ENCODE results near the gene COL11A1.

COL11A1 gene

GRCh38 chr1:102897557-102897956, 210.8 kb downstream of the COL11A1 start:
- DNase-seq (ENCODE audit: low read depth), result no peak

DNA sequence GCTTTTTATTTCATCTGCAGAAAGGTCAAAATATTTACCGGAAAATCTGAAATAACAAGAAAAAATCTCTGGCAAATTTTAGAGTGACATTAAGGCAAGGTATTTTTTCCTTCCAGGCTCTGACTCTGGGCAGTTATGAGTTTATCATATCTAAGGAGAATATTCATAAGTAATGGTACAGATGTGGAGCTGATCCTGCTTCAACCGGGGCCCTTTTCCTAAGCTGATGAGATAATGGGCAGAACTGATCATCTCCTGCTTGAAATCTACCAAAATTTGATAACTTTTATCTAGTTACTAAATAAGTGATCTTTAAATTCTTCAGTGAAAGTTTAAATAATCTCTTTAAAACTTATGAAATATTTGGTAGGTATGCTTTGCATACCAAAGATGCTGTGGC, 211.6 kb downstream of the COL11A1 start:
- no peak for DNase-seq (ENCODE audit: low read depth)

GRCh38 chr1:102896286-102896685, 212.0 kb downstream of the COL11A1 start:
- no peak for DNase-seq (ENCODE audit: low read depth)

GRCh38 chr1:102891868-102892625, 216.3 kb downstream of the COL11A1 start:
- DNase-seq (ENCODE audit: low read depth), result no peak

GRCh38 chr1:102886638-102887037, 221.7 kb downstream of the COL11A1 start:
- DNase-seq (ENCODE audit: low read depth), result no peak

- no peak for DNase-seq (ENCODE audit: low read depth)
Measured at GRCh38 chr1:102884238-102884637, 224.1 kb downstream of the COL11A1 start.

DNA sequence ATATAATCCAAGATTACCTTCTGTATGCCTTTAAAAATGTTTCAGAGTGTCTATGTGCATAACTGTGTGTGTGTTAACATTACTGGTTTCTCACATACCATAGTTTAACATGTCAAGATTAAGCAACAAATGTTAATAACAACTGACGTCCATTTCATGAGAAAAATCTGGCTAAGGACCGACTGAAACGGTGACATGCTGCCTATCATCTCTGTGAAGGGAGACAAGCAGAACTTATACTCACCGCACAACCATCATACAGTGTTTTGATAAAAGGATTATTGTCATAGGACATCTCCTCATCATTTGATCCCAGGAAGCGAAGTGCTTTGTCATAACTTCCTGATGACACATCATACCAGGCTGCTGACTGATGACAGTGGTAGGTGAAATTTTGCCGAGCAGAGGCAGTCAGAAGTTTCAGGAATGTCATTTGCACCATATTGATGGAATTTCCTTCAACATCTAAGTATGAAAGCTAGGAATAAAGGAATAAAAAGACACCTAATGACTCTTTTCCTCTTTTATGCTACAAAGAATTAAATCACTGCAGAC, 228.8 kb downstream of the COL11A1 start:
- no peak for DNase-seq (ENCODE audit: low read depth)

DNA sequence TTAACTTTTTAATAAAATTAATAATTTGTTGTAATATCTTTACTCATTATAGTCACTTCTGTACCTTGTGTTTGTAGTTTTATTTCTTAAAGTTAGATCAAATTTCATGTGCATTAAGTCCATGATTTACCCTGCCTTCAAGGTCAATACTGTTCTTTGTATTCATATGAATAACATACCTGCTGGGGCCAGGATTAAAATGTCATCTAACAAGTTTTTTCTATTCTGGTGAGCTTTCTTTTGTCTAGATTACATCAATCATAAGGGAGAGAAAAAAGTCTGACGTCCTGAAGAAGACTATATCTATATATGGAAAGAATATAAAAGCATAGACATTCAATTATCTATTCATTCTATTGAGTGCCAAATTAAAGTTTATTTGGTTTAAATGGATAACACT, 232.6 kb downstream of the COL11A1 start:
- DNase-seq (ENCODE audit: low read depth), result no peak

GRCh38 chr1:102872526-102872925, 235.8 kb downstream of the COL11A1 start:
- DNase-seq (ENCODE audit: low read depth), result no peak

DNA sequence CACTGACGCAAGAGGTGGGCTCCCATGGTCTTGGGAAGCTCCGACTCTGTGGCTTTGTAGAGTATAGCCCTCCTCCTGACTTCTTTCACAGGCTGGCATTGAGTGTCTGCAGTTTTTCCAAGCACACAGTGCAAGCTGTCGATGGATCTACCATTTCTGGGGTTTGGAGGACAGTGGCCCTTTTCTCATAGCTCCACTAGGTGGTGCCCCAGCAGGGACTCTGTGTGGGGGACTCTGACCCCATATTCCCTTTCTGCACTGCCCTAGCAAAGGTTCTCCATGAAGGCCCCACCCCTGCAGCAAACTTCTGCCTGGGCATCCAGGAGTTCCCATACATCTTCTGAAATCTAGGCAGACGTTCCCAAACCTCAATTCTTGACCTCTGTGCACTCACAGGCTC, 236.2 kb downstream of the COL11A1 start:
- DNase-seq (ENCODE audit: low read depth), result no peak

GRCh38 chr1:102863704-102864103, 244.6 kb downstream of the COL11A1 start:
- no peak for DNase-seq (ENCODE audit: low read depth)

GRCh38 chr1:102861247-102861646, 247.1 kb downstream of the COL11A1 start:
- DNase-seq (ENCODE audit: low read depth), result no peak

DNA sequence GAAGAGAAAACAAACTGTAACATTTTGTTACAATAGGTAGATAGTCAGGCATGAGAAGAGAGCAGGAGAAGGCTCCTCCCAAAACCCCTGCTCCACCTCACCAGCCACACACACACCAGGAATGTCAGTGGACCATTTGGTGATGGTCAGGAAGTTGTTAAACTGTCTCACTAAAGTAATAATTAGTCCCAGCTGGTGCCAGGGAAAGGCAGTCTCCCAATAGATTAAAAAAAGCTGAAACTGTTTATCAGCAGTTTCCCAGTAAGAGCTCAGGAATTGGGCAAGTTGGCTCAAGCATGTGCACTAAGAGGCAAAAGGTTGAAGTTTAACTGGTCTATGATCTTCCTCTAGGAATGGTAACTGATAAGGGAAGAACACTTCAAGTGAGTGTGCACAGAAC, 249.6 kb downstream of the COL11A1 start:
- no peak for DNase-seq (ENCODE audit: low read depth)

DNA sequence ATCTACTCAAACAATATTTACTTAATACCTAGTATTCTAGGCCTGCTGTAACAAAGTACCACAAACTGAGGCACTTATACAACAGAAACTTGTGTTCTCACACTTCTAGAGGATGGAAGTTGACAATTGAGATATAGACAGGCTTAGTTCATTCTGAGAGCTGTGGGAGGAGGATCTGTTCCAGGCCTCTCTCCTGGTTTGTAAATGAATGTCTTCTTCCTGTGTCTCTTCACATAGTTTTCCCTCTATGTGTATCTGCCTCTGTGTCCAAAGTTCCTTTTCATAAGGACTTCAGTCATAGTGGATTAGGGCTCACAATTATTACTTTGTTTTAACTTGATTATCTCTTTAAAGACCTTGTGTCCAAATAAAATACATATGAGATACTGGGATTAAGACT, 251.1 kb downstream of the COL11A1 start:
- DNase-seq (ENCODE audit: low read depth), result no peak

DNA sequence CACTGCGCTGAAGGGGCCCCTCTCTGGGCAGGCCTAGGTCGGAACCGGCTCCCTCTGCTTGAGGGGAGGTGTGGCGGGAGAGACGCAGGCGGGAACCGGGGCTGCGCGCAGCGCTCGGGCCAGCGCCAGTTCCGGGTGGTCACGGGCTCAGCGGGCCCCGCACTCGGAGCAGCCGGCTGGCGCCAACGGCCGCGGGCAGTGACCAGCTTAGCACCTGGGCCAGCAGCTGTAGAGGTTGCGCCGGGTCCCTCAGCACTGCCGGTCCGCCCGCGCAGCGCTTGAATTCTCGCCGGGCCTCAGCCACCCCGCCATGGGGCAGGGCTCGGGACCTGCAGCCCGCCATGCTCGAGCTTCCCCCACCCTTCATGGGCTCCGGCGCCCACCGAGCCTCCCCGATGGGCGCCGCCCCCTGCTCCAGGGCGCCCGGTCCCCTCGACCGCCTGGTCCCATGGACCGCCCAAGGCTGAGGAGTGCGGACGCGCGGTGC, 254.6 kb downstream of the COL11A1 start:
- DNase-seq (ENCODE audit: low read depth), result no peak

DNA sequence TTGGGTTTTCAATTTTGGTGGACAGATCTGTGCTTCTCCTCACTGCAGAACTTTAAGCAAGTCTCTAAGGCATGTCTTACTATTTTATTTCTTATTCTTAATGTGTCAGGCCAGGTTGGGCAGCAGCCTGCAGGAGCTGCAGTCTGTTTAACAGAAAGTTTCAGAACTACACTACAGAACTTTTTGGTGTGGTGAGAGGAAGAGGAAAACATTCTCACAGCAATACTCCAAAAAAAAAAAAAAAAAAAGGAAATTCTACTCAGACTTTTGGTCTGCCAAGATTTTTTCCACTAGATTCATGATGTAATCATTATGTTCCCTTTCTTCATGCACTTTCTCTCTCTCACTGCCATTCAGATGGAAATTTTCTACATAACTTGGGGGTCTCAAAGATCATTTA, 255.2 kb downstream of the COL11A1 start:
- no peak for DNase-seq (ENCODE audit: low read depth)

GRCh38 chr1:102852613-102853012, 255.7 kb downstream of the COL11A1 start:
- DNase-seq (ENCODE audit: low read depth), result no peak

DNA sequence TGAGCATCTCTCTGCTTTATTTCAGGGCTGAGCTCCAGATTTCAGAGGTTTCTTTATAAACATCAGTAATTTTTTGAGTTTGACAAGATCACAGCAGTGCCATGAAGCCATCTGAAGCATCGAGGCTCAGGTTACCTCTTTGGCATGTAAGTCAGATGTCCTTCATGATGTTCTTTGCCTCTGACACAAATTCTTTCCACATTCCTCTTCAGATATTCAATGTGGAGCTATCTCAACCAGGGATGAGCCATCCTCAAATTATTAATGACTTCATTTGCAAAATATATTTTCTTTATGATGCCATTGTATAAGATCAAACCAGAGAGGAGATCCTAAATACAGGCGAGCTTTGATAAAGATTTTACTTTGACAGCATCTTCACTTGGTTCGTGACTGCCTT, 256.7 kb downstream of the COL11A1 start:
- DNase-seq (ENCODE audit: low read depth), result no peak

GRCh38 chr1:102842606-102843005, 265.7 kb downstream of the COL11A1 start:
- DNase-seq (ENCODE audit: low read depth), result no peak

DNA sequence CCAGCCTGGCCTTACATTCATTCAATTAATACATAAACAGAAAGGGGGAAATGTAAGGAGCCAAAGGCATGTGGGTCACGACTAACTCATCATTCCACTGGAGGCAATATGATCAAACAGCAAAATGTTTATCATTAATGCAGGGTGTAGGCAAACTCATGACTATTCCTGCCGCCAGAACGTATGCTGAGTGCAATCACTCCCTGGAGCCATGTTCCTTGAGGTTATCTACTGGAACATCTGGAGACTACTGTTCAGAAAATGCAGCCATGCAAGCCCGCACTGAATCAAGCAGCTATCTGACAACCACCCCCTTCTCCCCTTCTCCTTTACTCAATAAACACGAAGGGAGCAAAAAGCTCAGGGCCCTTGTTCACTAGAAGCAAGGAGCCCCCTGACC, 267.6 kb downstream of the COL11A1 start:
- no peak for DNase-seq (ENCODE audit: low read depth)

DNA sequence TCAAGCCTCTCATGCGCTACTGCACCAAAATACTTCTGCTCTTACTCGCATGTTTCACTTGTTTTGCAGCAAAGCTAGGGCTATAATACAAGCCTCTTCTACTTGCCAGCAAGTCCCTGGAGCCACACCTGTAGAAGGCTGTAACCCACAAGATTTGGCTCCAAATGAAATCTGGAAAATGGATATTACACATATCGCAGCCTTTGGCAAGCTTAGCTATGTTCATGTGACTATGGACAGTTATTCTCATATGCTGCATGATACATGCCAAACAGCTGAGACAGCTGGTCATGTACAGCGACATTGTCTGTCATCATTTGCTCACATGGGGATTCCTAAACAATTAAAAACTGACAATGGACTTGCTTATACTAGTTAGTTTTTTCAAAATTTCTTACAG, 270.3 kb downstream of the COL11A1 start:
- no peak for DNase-seq (ENCODE audit: low read depth)

DNA sequence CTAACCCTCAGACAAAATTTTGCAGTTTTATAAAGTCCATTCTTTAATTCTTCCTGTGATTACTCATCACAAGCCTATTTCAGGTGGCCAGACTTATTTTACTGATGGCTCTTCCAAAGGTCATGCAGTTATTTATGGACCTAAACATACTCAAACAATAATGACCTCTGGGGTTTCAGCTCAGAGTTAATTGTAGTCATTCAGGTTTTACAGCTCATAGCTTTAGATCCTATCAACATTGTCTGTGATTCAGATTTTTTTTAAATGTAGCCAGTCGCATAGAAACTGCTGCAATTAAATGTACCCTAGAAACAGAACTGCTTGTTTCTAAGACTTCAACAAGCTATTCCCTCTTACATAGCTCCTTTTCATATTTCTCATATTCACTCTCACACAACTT, 270.8 kb downstream of the COL11A1 start:
- DNase-seq (ENCODE audit: low read depth), result no peak

- no peak for DNase-seq (ENCODE audit: low read depth)
Measured at GRCh38 chr1:102836991-102837390, 271.3 kb downstream of the COL11A1 start.

Measured in T-helper 22 cell (primary cell).